Heart left ventricle (tissue), 16 donors: ENCODE results near the gene KANSL3. TPM values are rescaled to one million over a fixed set of nuclear protein-coding genes. Genes with fewer than 3 reads are reported as not detected.
"Not testable (repeated sequence)": the region's sequence is repeated elsewhere in the genome, so short reads cannot be mapped to it uniquely, and the experiment has no call there.

ENCODE experiments used
- ATAC-seq, 4 donors: fragments of 200-7000 bp; cut with Tn5 transposase; one replicate each; pipeline ENCODE4 v1.9.1; 2020 to 2022; ENCODE audit warnings: moderate library complexity in 4 of 4, mild to moderate bottlenecking in 3 of 4, moderate number of reproducible peaks in 1 of 4
- DNase-seq, 5 donors: peaks; one replicate each; pipeline ENCODE4 v3.0.0-alpha.2; 2020
- H3K27ac ChIP-seq, 12 donors: fragments of 200-600 bp; sonication (generic) in 4 of 12; one replicate each; pipeline versions ENCODE4 v1.5.0 to v1.8.0; 2016 to 2022; ENCODE audit warnings: mild to moderate bottlenecking in 2 of 12
- H3K27me3 ChIP-seq, 9 donors: fragments of 200-600 bp; sonication (generic) in 2 of 9; one replicate each; pipeline versions ENCODE4 v1.5.1 to v1.8.0; 2016 to 2022; ENCODE audit warnings: mild to moderate bottlenecking in 3 of 9
- H3K36me3 ChIP-seq, 9 donors: fragments of 200-600 bp; sonication (generic) in 2 of 9; one replicate each; pipeline versions ENCODE4 v1.5.0 to v1.8.0; 2018 to 2022; ENCODE audit warnings: mild to moderate bottlenecking in 2 of 9
- H3K4me1 ChIP-seq, 12 donors: fragments of 200-600 bp; sonication (generic) in 4 of 12; one replicate each; pipeline versions ENCODE4 v1.5.0 to v1.8.0; 2016 to 2022; ENCODE audit warnings: mild to moderate bottlenecking in 3 of 12
- H3K4me3 ChIP-seq, 12 donors: fragments of 200-600 bp; sonication (generic) in 4 of 12; one replicate each; pipeline versions ENCODE4 v1.5.0 to v1.8.0; 2017 to 2022; ENCODE audit warnings: mild to moderate bottlenecking in 9 of 12, moderate library complexity in 4 of 12
- H3K9me3 ChIP-seq, 12 donors: fragments of 200-600 bp; sonication (generic) in 4 of 12; one replicate each; pipeline versions ENCODE4 v1.5.0 to v1.8.0; 2016 to 2022; ENCODE audit warnings: mild to moderate bottlenecking in 1 of 12
- CTCF ChIP-seq, 12 donors: fragments of 200-600 bp; sonication (generic) in 4 of 12; IDR thresholded peaks; one replicate each; pipeline versions ENCODE4 v1.5.0 to v1.8.0; 2018 to 2022; ENCODE audit warnings: antibody characterized with exemption in 12 of 12, mild to moderate bottlenecking in 5 of 12
- POLR2A ChIP-seq, 2 donors: fragments of 450-650 bp; IDR thresholded peaks; one replicate each; pipeline ENCODE4 v1.6.1; 2017; ENCODE audit warnings: antibody characterized with exemption in 2 of 2, mild to moderate bottlenecking in 2 of 2, moderate library complexity in 2 of 2
- WGBS, 4 donors: extraction: QIAGEN DNeasy Blood & Tissue Kit in 2 of 4; methylation state at CpG; one replicate each; pipeline versions ENCODE4 v1.1.5 to v1.1.7; 2013 to 2018; 5-methylcytosine and 5-hydroxymethylcytosine counted together
- intact Hi-C, 10 donors: fragments of 100-400 bp; cut with DNase I; formaldehyde crosslinking; loops; one replicate each; pipeline versions ENCODE4 v1.11.1 to v1.14.2; 2022
- polyA plus RNA-seq, 2 donors: library from polyadenylated mRNA; stranded (reverse); fragments of 200-250 nt; gene quantifications; one replicate each; pipeline ENCODE4 v1.2.3, GENCODE V29; 2013
- total RNA-seq, 9 donors: library from RNA; depleted of rRNA in 2 of 9; stranded (reverse); fragments of >200 nt in 2 of 9; fragmentation: NEBNext Ultra II Directional in 3 of 9; extraction: Animal tissue kit (Norgen Biotek cat#: 25700) in 3 of 9; gene quantifications; one replicate each; pipeline versions ENCODE4 v1.1.0 to v1.2.4, GENCODE V29; 2016 to 2023
- donor health status: ischemic (EF 13 %, LVEDD 7.1; RV severe dilation, severe dysfunction).
- donor health status: healthy with polysubstance abuse.
- donor health status: DM: no; HTN: yes; CAD: no.
- donor health status: DM: no; HTN: no; CAD: no.
- donor health status: ischemic (EF 25% LVEDD 6.9; RV normal size, moderate dysfunction).
- donor health status: ischemic (EF 25% LVEDD 5.7; RV mildly dilated, moderate dysfunction).
- donor health status: healthy.
- donor health status: DM: yes; HTN: yes; CAD: no.
- donor health status: ischemic (EF 35%, LVEDD 5.7; RV mildly dilated, moderate dysfunction).
- donor health status: nonischemic (EF 11% LVEDD 7.7; RV severe dilation, severe dysfunction).
- donor health status: DM: yes; HTN: yes; CAD: no.
- donor health status: PGD.
- donor health status: ischemic (EF 29% LVEDD 5.4; RV normal size, mild dysfunction).
- donor health status: nonischemic (EF 23%, LVEDD 6.1; RV moderate dilation, normal function).

The KANSL3 gene
- total and polyA plus RNA-seq, 11 donors: 13.8 to 38.0 (median 30.3) TPM

- H3K27me3 ChIP-seq: no peaks in the 10 kb centered on the region
- H3K4me3 ChIP-seq: no peak overlapping the region
- ATAC-seq (no peak), DNase-seq (no peak)
- 80 to 86% (median 83%) methylated on average over 15 to 16 of the region's 16 CpGs for WGBS, 4 donors
- intact Hi-C loops: no loop called here
- no peaks in the 10 kb centered on the region for H3K9me3 ChIP-seq
- peaks cover 0 to 14% (median 9%) of the 10 kb centered on the region in 12 donors for H3K4me1 ChIP-seq
- TF ChIP-seq CTCF (IDR thresholded peaks at IDR 0.05) (no peak), POLR2A (IDR thresholded peaks at IDR 0.05) (no peak)
- H3K36me3 ChIP-seq: peaks cover 0 to 19% (median 12%) of the 10 kb centered on the region in 9 donors
- H3K27ac ChIP-seq: no peak overlapping the region
These were observed 81.4 kb downstream of the KANSL3 start for GRCh38 chr2:96556441-96557330.

DNA sequence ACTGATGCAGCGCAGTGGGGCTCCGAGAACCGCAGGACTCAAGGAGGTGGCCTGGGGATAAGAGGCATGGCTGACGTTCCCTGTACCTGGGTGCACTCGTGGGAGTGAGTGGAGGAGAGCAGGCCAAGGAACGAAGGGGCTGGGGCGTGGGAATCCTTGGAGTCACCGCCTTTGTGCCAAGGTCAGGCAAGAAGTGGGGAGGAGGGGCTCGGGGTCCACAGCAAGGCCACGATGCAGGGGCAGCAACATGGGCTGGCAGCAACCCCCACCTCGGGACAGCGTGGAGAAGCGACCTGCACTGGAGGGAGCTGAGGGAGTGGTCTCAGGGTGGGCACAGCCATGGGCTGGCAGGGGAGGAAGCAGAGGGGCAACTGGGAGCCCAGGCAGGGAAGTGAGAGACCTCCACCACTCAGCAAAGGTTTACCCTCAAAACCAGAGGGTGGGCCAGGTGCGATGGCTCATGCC is 82.9 kb downstream of the KANSL3 start:
- 79 to 83% (median 79%) methylated on average over 14 of the region's 14 CpGs for WGBS, 4 donors
- no peaks in the 10 kb centered on the region for H3K27me3 ChIP-seq
- DNase-seq (no peak), ATAC-seq (peak in 1 of 4 donors; percentile 2)
- H3K4me3 ChIP-seq: no peak overlapping the region
- intact Hi-C loops: loop anchor here in 3 of 10 donors (2.0 kb wide), 3 partner anchors 38 to 46 kb away; no protein-coding TSS in a partner anchor
- no peak for TF ChIP-seq POLR2A (IDR thresholded peaks at IDR 0.05)
- TF ChIP-seq CTCF (IDR thresholded peaks at IDR 0.05): no peak
- peaks cover 0 to 14% (median 9%) of the 10 kb centered on the region in 12 donors for H3K4me1 ChIP-seq
- no peak overlapping the region for H3K27ac ChIP-seq
- H3K36me3 ChIP-seq: peaks cover 0 to 35% (median 27%) of the 10 kb centered on the region in 9 donors
- H3K9me3 ChIP-seq: no peaks in the 10 kb centered on the region

DNA sequence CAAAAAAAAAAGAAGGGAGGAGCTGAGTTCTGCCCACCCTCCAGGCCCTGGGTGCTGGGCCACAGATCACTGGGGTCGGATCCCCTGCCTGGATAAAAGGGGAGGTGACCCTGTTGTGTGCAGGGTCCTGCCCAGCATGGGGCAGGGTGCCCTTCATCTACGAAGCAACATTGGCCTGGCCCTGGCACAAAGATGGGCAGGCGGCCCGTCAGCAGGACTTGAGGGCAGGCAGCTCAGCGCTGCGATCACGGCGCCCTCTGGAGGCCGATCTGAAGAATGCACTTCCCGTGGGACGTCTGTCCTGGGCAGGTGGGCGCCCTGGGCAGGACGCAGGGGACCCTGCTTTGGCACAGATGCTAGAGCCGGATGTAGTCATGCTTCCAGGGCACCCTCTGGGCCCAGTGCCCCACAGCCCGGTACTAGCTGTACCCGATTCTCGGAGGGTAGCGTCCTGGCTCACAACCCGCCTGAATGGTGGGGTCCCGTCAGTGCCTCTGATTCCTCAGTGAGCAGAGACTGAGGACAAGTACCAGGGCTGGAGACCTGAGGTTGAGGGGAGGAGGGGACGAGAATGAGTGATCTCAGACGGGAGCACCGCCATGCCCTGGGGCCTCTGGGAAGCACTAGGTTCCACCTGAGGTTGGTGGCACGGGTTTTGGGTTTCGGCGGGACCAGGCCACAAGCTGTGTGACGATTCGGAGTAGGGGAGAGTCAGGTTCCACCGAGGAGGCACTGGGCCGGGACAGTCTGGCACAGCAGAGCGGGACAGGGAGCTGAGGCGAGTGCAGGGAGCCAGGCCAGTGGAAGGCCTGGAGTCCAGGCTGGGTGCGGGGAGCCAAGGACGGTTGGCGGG is 83.6 kb downstream of the KANSL3 start:
- peak overlapping the region in 1 of 12 donors; percentile 38 for H3K27ac ChIP-seq
- no peaks in the 10 kb centered on the region for H3K27me3 ChIP-seq
- H3K4me1 ChIP-seq: peaks cover 0 to 15% (median 9%) of the 10 kb centered on the region in 12 donors
- intact Hi-C loops: loop anchor here in 4 of 10 donors (2.0 to 5.0 kb wide), 4 partner anchors 38 to 46 kb away; no protein-coding TSS in a partner anchor
- peak; percentile 59 to 74 (median 72) for ATAC-seq
- H3K4me3 ChIP-seq: peak overlapping the region in 4 of 12 donors; percentile 10 to 35 (median 26)
- WGBS, 4 donors: 36 to 59% (median 44%) methylated on average over 19 to 35 of the region's 35 CpGs
- peaks cover 0 to 41% (median 33%) of the 10 kb centered on the region in 9 donors for H3K36me3 ChIP-seq
- H3K9me3 ChIP-seq: no peaks in the 10 kb centered on the region
- peak; percentile 72 to 87 (median 76) for DNase-seq
- TF ChIP-seq CTCF (IDR thresholded peaks at IDR 0.05) (peak; percentile 91 to 100 (median 96)), POLR2A (IDR thresholded peaks at IDR 0.05) (no peak)

GRCh38 chr2:96553957-96554292 is 84.2 kb downstream of the KANSL3 start:
- Histone ChIP-seq H3K27ac (peak overlapping the region in 1 of 12 donors; percentile 38), H3K36me3 (peaks cover 0 to 47% (median 39%) of the 10 kb centered on the region in 9 donors), H3K4me3 (peak overlapping the region in 4 of 12 donors; percentile 10 to 35 (median 26)), H3K4me1 (peaks cover 0 to 21% (median 9%) of the 10 kb centered on the region in 12 donors)
- not testable (repeated sequence) for H3K9me3 ChIP-seq, ATAC-seq, DNase-seq, H3K27me3 ChIP-seq
- intact Hi-C loops: loop anchor here in 4 of 10 donors (2.0 to 5.0 kb wide), 4 partner anchors 37 to 45 kb away; no protein-coding TSS in a partner anchor
- 41 to 62% (median 50%) methylated on average over 9 of the region's 9 CpGs for WGBS, 4 donors
